Ramos (cell line): ENCODE data around the gene UBE2E3.
"Not testable (repeated sequence)": the region's sequence is repeated elsewhere in the genome, so short reads cannot be mapped to it uniquely, and the experiment has no call there.

ENCODE experiments used
- in situ Hi-C: fragments of 300-500 bp; cut with MboI; formaldehyde crosslinking; loops from one replicate; pipeline ENCODE4 v1.14.3; 2022; ENCODE audit warnings: low sequenced_read_pairs; ENCODE audit not compliant: unreplicated experiment

The UBE2E3 gene

GRCh38 chr2:181021199-181021789, 40.9 kb downstream of the UBE2E3 start:
- in situ Hi-C loops: no loop called here

GRCh38 chr2:181022652-181023051, 42.2 kb downstream of the UBE2E3 start:
- in situ Hi-C loops: no loop called here

- in situ Hi-C loops: no loop called here
Measured at GRCh38 chr2:181025004-181025403, 44.6 kb downstream of the UBE2E3 start.

GRCh38 chr2:181036445-181036844, 56.0 kb downstream of the UBE2E3 start:
- in situ Hi-C loops: no loop called here

- in situ Hi-C loops: no loop called here
Measured at GRCh38 chr2:181036848-181037603, 56.6 kb downstream of the UBE2E3 start.

- in situ Hi-C loops: no loop called here
Measured at GRCh38 chr2:181037922-181038321, 57.5 kb downstream of the UBE2E3 start.

- in situ Hi-C loops: no loop called here
Measured at GRCh38 chr2:181038796-181039195, 58.4 kb downstream of the UBE2E3 start.

GRCh38 chr2:181040839-181041238, 60.4 kb downstream of the UBE2E3 start:
- in situ Hi-C loops: not testable (repeated sequence)

GRCh38 chr2:181041661-181042060, 61.3 kb downstream of the UBE2E3 start:
- in situ Hi-C loops: no loop called here

- in situ Hi-C loops: no loop called here
Measured at GRCh38 chr2:181042706-181043105, 62.3 kb downstream of the UBE2E3 start.

GRCh38 chr2:181046833-181047232, 66.4 kb downstream of the UBE2E3 start:
- in situ Hi-C loops: no loop called here

GRCh38 chr2:181047829-181048228, 67.4 kb downstream of the UBE2E3 start:
- in situ Hi-C loops: no loop called here

GRCh38 chr2:181051861-181052522, 71.6 kb downstream of the UBE2E3 start:
- in situ Hi-C loops: loop anchor here (10.0 kb wide), 1 partner anchor 927 kb away; no protein-coding TSS in a partner anchor

- in situ Hi-C loops: loop anchor here (10.0 kb wide), 1 partner anchor 928 kb away; no protein-coding TSS in a partner anchor
Measured at GRCh38 chr2:181052523-181052891, 72.1 kb downstream of the UBE2E3 start.

GRCh38 chr2:181054256-181054655, 73.9 kb downstream of the UBE2E3 start:
- in situ Hi-C loops: loop anchor here (10.0 kb wide), 1 partner anchor 929 kb away; no protein-coding TSS in a partner anchor

- in situ Hi-C loops: loop anchor here (10.0 kb wide), 1 partner anchor 930 kb away; no protein-coding TSS in a partner anchor
Measured at GRCh38 chr2:181054843-181055242, 74.4 kb downstream of the UBE2E3 start.

GRCh38 chr2:181058378-181059269, 78.2 kb downstream of the UBE2E3 start:
- in situ Hi-C loops: loop anchor here (10.0 kb wide), 1 partner anchor 934 kb away; no protein-coding TSS in a partner anchor

GRCh38 chr2:181063696-181064095, 83.3 kb downstream of the UBE2E3 start:
- in situ Hi-C loops: no loop called here

- in situ Hi-C loops: no loop called here
Measured at GRCh38 chr2:181065458-181065857, 85.1 kb downstream of the UBE2E3 start.

- in situ Hi-C loops: no loop called here
Measured at GRCh38 chr2:181066333-181066732, 85.9 kb downstream of the UBE2E3 start.
